ENCODE results near the gene ITGAL.

The ITGAL gene

GRCh38 chr16:30556125-30556473 lies 83.6 kb downstream of the ITGAL start:
- no peak for TF ChIP-seq TAF1 (IDR thresholded peaks at IDR 0.05; ENCODE audit: low read depth)

- no peak for TF ChIP-seq EGR1 (IDR thresholded peaks at IDR 0.05)
- TF ChIP-seq NFIC (IDR thresholded peaks at IDR 0.05): no peak
- TF ChIP-seq RAD21 (IDR thresholded peaks at IDR 0.05; ENCODE audit: low read depth): no peak
- TF ChIP-seq ZBTB7A (IDR thresholded peaks at IDR 0.05; ENCODE audit: low read depth): peak; percentile 19; the same call in 1 of the 2 replicates
- no peak for TF ChIP-seq TEAD4 (IDR thresholded peaks at IDR 0.05)
Observed at GRCh38 chr16:30557707-30557956, 85.1 kb downstream of the ITGAL start.

DNA sequence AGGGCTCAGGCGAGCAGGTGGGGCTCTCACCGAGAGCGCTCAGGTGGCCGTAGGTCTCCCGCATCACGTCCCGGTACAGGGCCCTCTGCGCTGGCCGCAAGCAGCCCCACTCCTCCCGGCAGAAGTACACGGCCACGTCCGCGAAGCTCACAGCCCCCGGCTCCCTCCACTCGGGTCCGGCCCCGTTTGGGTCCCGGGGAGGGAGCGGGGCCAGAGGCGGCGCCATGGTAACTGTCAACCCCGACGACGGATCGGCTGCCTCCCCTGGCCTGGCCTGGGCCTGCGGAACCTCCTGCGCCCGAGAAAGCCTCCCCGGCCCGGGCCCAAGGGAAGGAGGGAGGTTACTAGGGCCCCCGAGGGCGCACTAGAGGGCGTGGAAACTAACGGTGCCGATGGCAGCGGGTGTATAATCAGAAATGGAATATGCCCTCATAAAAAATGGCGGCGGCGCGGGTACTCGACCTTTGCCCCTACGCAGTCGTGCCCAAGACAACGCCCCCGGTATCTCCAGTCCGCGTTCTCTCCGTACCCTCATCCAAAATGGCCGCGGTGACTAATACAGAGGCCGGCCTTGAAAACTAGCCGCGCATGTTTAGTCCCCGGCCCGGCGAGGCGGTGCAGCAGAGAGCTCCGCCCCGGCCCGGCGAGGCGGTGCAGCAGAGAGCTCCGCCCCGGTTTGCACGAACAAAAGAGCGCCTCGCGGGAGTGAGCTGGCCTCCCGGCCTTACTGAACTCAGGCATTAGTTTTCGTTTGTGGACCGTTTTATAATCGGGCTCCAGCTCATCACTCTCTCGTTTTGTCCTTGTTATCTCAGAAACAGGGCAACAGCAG lies 85.6 kb downstream of the ITGAL start, which contains the start of gene ZNF764:
TSS of gene ZNF764 (minus strand) at position 418 of the 832 bp plus-strand sequence. CDS start at position 226, 192 bp downstream.
- peak; percentile 97 for TF ChIP-seq EGR1 (IDR thresholded peaks at IDR 0.05)
- no peak for TF ChIP-seq TEAD4 (IDR thresholded peaks at IDR 0.05)
- peak; percentile 29 for TF ChIP-seq TCF12 (IDR thresholded peaks at IDR 0.05; ENCODE audit: low read depth)
- TF ChIP-seq FOXM1 (IDR thresholded peaks at IDR 0.05; ENCODE audit: borderline replicate concordance, low read depth): no peak; the same call in 1 of the 2 replicates
- no peak for TF ChIP-seq EP300 (IDR thresholded peaks at IDR 0.05; ENCODE audit: borderline replicate concordance)
- TF ChIP-seq NFIC (IDR thresholded peaks at IDR 0.05): 0 out of 2 replicates have a peak, but pooled peaks have one; percentile 6
- peak; percentile 99 for TF ChIP-seq YY1 (IDR thresholded peaks at IDR 0.05; ENCODE audit: low read depth)
- TF ChIP-seq ZBTB7A (IDR thresholded peaks at IDR 0.05; ENCODE audit: low read depth): 0 out of 2 replicates have a peak, but pooled peaks have one; percentile 70
- peak; percentile 58 for TF ChIP-seq MAX (IDR thresholded peaks at IDR 0.05)

- TF ChIP-seq ZBTB7A (IDR thresholded peaks at IDR 0.05; ENCODE audit: low read depth): no peak
- no peak for TF ChIP-seq TAF1 (IDR thresholded peaks at IDR 0.05; ENCODE audit: low read depth)
- TF ChIP-seq TEAD4 (IDR thresholded peaks at IDR 0.05): no peak
- TF ChIP-seq TCF12 (IDR thresholded peaks at IDR 0.05; ENCODE audit: low read depth): no peak
- TF ChIP-seq EP300 (IDR thresholded peaks at IDR 0.05; ENCODE audit: borderline replicate concordance): no peak
- TF ChIP-seq FOXM1 (IDR thresholded peaks at IDR 0.05; ENCODE audit: borderline replicate concordance, low read depth): no peak
- no peak for TF ChIP-seq YY1 (IDR thresholded peaks at IDR 0.05; ENCODE audit: low read depth)
- TF ChIP-seq, protein P1, sequence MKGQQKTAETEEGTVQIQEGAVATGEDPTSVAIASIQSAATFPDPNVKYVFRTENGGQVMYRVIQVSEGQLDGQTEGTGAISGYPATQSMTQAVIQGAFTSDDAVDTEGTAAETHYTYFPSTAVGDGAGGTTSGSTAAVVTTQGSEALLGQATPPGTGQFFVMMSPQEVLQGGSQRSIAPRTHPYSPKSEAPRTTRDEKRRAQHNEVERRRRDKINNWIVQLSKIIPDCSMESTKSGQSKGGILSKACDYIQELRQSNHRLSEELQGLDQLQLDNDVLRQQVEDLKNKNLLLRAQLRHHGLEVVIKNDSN (IDR thresholded peaks at IDR 0.05): no peak
- TF ChIP-seq NFIC (IDR thresholded peaks at IDR 0.05): no peak
- TF ChIP-seq RAD21 (IDR thresholded peaks at IDR 0.05; ENCODE audit: low read depth): no peak
- no peak for TF ChIP-seq EGR1 (IDR thresholded peaks at IDR 0.05)
- no peak for TF ChIP-seq CREB1 (IDR thresholded peaks at IDR 0.05; ENCODE audit: low read depth)
- no peak for TF ChIP-seq MAX (IDR thresholded peaks at IDR 0.05)
Observed at GRCh38 chr16:30558789-30559377, 86.3 kb downstream of the ITGAL start.

- TF ChIP-seq ZBTB7A (IDR thresholded peaks at IDR 0.05; ENCODE audit: low read depth) (no peak), REST (IDR thresholded peaks at IDR 0.05; ENCODE audit: low read depth) (no peak), NFIC (IDR thresholded peaks at IDR 0.05) (no peak), EP300 (IDR thresholded peaks at IDR 0.05; ENCODE audit: borderline replicate concordance) (no peak), YY1 (IDR thresholded peaks at IDR 0.05; ENCODE audit: low read depth) (no peak), TCF12 (IDR thresholded peaks at IDR 0.05; ENCODE audit: low read depth) (no peak), EGR1 (IDR thresholded peaks at IDR 0.05) (no peak), TAF1 (IDR thresholded peaks at IDR 0.05; ENCODE audit: low read depth) (no peak), MAX (IDR thresholded peaks at IDR 0.05) (no peak), RAD21 (IDR thresholded peaks at IDR 0.05; ENCODE audit: low read depth) (no peak), CREB1 (IDR thresholded peaks at IDR 0.05; ENCODE audit: low read depth) (no peak), CEBPB (IDR thresholded peaks at IDR 0.05) (no peak), TEAD4 (IDR thresholded peaks at IDR 0.05) (no peak), FOXM1 (IDR thresholded peaks at IDR 0.05; ENCODE audit: borderline replicate concordance, low read depth) (no peak)
- TF ChIP-seq, protein P1 (IDR thresholded peaks at IDR 0.05): no peak
Observed at GRCh38 chr16:30559690-30560089, 87.1 kb downstream of the ITGAL start.

- TF ChIP-seq TEAD4 (IDR thresholded peaks at IDR 0.05) (no peak), ZBTB7A (IDR thresholded peaks at IDR 0.05; ENCODE audit: low read depth) (no peak), REST (IDR thresholded peaks at IDR 0.05; ENCODE audit: low read depth) (no peak), CREB1 (IDR thresholded peaks at IDR 0.05; ENCODE audit: low read depth) (no peak), TCF12 (IDR thresholded peaks at IDR 0.05; ENCODE audit: low read depth) (no peak), YY1 (IDR thresholded peaks at IDR 0.05; ENCODE audit: low read depth) (no peak), TAF1 (IDR thresholded peaks at IDR 0.05; ENCODE audit: low read depth) (no peak), RAD21 (IDR thresholded peaks at IDR 0.05; ENCODE audit: low read depth) (no peak), EGR1 (IDR thresholded peaks at IDR 0.05) (no peak), MAX (IDR thresholded peaks at IDR 0.05) (no peak), CEBPB (IDR thresholded peaks at IDR 0.05) (no peak), EP300 (IDR thresholded peaks at IDR 0.05; ENCODE audit: borderline replicate concordance) (no peak), NFIC (IDR thresholded peaks at IDR 0.05) (no peak), FOXM1 (IDR thresholded peaks at IDR 0.05; ENCODE audit: borderline replicate concordance, low read depth) (no peak)
- TF ChIP-seq, protein P1 (IDR thresholded peaks at IDR 0.05): no peak
Observed at GRCh38 chr16:30561089-30561816, 88.7 kb downstream of the ITGAL start.
